Kidney (tissue), 14 donors: ENCODE results near the gene KASH5. TPM values are rescaled to one million over a fixed set of nuclear protein-coding genes. Genes with fewer than 3 reads are reported as not detected.
A peak's percentile ranks its signal among the peaks of the same experiment; 100 is the strongest.

Experiments
- DNase-seq, 5 donors: peaks; one replicate each; pipeline ENCODE4 v3.0.0-alpha.2; 2013 to 2020
- FAIRE-seq: peaks from 2 replicates; lab custom pipeline; 2012; peaks lifted over from hg19 to GRCh38; lab: Jason Lieb, UNC
- H3K27ac ChIP-seq, 2 donors: one replicate each; pipeline ENCODE4 v1.7.0; 2013; ENCODE audit warnings: low read depth in 2 of 2, low read length in 2 of 2, inconsistent platforms in 1 of 2
- H3K27me3 ChIP-seq: one replicate; pipeline ENCODE4 v1.7.1; 2013; ENCODE audit warnings: low read length, inconsistent platforms; ENCODE audit not compliant: control insufficient read depth, insufficient read depth
- H3K36me3 ChIP-seq, 3 donors: one replicate each; pipeline versions ENCODE4 v1.7.0 to v1.7.1; 2013; ENCODE audit warnings: low read length in 3 of 3, control low read depth in 1 of 3, inconsistent platforms in 1 of 3; ENCODE audit not compliant: insufficient read depth in 3 of 3, control insufficient read depth in 2 of 3
- H3K4me1 ChIP-seq, 3 donors: one replicate each; pipeline versions ENCODE4 v1.7.0 to v1.7.1; 2013; ENCODE audit warnings: low read length in 3 of 3, inconsistent platforms in 1 of 3, low read depth in 1 of 3; ENCODE audit not compliant: control insufficient read depth in 2 of 3, insufficient read depth in 2 of 3
- H3K4me3 ChIP-seq, 3 donors: one replicate each; pipeline versions ENCODE4 v1.7.0 to v1.8.1; 2013; ENCODE audit warnings: low read length in 3 of 3, control low read depth in 1 of 3, inconsistent platforms in 1 of 3
- H3K9ac ChIP-seq, 3 donors: one replicate each; pipeline versions ENCODE4 v1.7.0 to v1.7.1; 2013; ENCODE audit warnings: low read length in 3 of 3, control low read depth in 1 of 3, inconsistent platforms in 1 of 3
- H3K9me3 ChIP-seq, 3 donors: one replicate each; pipeline versions ENCODE4 v1.7.0 to v1.7.1; 2013; ENCODE audit warnings: low read length in 3 of 3, control low read depth in 1 of 3, inconsistent platforms in 1 of 3; ENCODE audit not compliant: control insufficient read depth in 2 of 3, insufficient read depth in 1 of 3
- CTCF ChIP-seq: IDR thresholded peaks from 3 replicates; pipeline ENCODE4 v1.5.1; 2012; ENCODE audit warnings: mild to moderate bottlenecking, moderate library complexity, borderline replicate concordance; ENCODE audit not compliant: insufficient read depth; ENCODE audit errors: extremely low read depth
- intact Hi-C: fragments of 100-400 bp; cut with DNase I; formaldehyde crosslinking; loops from one replicate; pipeline ENCODE4 v1.11.1; 2022
- polyA plus RNA-seq: library from polyadenylated mRNA; stranded (reverse); fragments of 350-450 nt; fragmentation: Illumina TruSeq; extraction: RNeasy Lipid Tissue Mini Kit (QIAGEN cat#74804); gene quantifications from one replicate; pipeline ENCODE4 v1.2.3, GENCODE V29; 2014; ENCODE audit warnings: low read depth, low replicate concordance; ENCODE audit not compliant: insufficient read depth
- total RNA-seq: library from RNA; stranded (reverse); fragmentation: NEBNext Ultra II Directional; extraction: Animal tissue kit (Norgen Biotek cat#: 25700); gene quantifications from one replicate; pipeline ENCODE4 v1.2.1, GENCODE V29; 2021
- donor health status: control.
- donor health status: control.
- donor health status: control.
- donor health status: control.
- donor health status: control.
- donor health status: DM: yes; HTN: yes; CAD: no.
- donor health status: Normal renal cell carcinoma (clear cell type).

The KASH5 gene
- total and polyA plus RNA-seq, 2 donors from 2014 or later, result not detected

DNA sequence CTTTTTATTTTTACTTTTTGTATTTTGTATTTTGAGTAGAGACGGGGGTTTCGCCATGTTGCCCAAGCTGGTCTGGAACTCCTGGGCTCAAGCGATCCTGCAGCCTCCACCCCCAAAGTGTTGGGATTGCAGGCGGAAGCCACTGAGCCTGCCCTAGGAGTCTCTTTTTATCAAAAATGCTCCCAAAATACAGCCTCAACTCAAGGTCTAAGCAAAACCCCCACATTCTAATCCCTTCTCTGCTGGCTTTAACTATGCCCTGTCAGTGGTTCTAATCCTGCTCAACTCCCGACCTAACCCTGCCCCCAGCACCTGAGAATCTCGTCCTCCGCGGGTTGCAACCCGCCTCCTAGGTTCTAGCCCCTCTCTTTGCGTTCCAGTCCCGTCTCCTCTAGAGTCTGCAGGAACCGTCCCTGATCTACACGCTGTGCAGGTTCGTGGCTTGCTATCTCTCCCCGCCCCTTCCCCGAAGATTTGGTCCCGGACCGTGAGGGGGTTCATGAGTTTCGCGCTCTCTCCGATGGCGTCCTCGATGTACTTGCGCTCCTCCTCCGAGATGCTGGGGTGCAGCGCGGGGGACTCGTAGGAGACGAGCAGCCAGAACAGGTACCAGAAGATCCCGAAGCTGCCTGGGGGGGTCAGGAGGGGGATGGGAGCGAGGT is 45.3 kb downstream of the KASH5 start:
- no peak overlapping the region for H3K9ac ChIP-seq
- H3K4me1 ChIP-seq, result no peaks in the 10 kb centered on the region
- no peaks in the 10 kb centered on the region for H3K36me3 ChIP-seq
- H3K4me3 ChIP-seq, result no peak overlapping the region
- H3K9me3 ChIP-seq, result no peaks in the 10 kb centered on the region
- intact Hi-C loops, result loop anchor here (10.0 kb wide), 1 partner anchor 209 kb away; no protein-coding TSS in a partner anchor
- H3K27ac ChIP-seq, result no peak overlapping the region
- FAIRE-seq (no peak), DNase-seq (no peak)
- H3K27me3 ChIP-seq, result peaks cover 63% of the 10 kb centered on the region
- no peak for TF ChIP-seq CTCF

DNA sequence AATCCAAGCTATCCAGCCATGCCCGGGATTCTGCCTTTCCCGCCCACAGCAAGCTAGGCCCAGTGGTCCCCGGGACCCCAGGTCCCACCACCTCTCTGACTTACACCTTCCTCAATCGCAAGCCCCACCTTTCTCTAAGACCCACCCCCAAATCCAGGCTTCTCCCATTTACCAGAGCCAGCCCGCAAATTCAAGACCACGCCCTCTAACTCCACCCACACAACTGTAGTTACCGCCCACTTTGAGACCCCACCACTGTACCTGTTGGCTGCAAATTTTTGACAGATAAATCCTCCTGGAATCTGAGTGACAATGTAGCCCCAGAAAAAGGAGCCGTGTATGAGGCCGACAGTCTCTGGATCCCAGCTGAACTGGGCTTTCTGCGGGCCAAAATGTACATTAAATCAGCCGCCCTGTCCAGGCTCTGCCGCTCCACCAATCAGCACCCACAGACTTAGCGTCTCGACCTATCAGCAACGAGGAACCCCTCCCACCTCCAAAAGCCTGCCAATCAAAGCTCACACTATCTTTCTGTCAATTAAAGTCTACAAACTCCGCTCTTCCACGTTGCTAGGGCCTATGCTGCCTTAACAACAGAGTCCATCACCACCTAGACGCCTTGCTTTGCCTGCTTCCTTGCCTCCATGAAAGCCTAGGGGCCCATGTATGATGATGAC is 47.0 kb downstream of the KASH5 start:
- H3K9me3 ChIP-seq, result no peaks in the 10 kb centered on the region
- no peak for TF ChIP-seq CTCF
- H3K27me3 ChIP-seq, result peaks cover 67% of the 10 kb centered on the region
- H3K36me3 ChIP-seq, result no peaks in the 10 kb centered on the region
- FAIRE-seq (no peak), DNase-seq (peak in 1 of 5 donors; percentile 51)
- H3K9ac ChIP-seq, result no peak overlapping the region
- intact Hi-C loops, result loop anchor here (10.0 kb wide), 1 partner anchor 210 kb away; no protein-coding TSS in a partner anchor
- no peak overlapping the region for H3K4me3 ChIP-seq
- no peak overlapping the region for H3K27ac ChIP-seq
- no peaks in the 10 kb centered on the region for H3K4me1 ChIP-seq

GRCh38 chr19:49435670-49436069 is 47.6 kb downstream of the KASH5 start:
- no peaks in the 10 kb centered on the region for H3K9me3 ChIP-seq
- peaks cover 69% of the 10 kb centered on the region for H3K27me3 ChIP-seq
- no peak overlapping the region for H3K9ac ChIP-seq
- H3K4me1 ChIP-seq, result no peaks in the 10 kb centered on the region
- TF ChIP-seq CTCF, result no peak
- DNase-seq (no peak), FAIRE-seq (no peak)
- no peak overlapping the region for H3K4me3 ChIP-seq
- H3K27ac ChIP-seq, result no peak overlapping the region
- intact Hi-C loops, result loop anchor here (10.0 kb wide), 1 partner anchor 211 kb away; no protein-coding TSS in a partner anchor
- H3K36me3 ChIP-seq, result no peaks in the 10 kb centered on the region
